A204.1 (cell line): Measurements from ENCODE around the gene TADA1.

ENCODE experiments used
- FAIRE-seq: peaks from 2 replicates; lab custom pipeline; 2012; peaks lifted over from hg19 to GRCh38; lab: Jason Lieb, UNC

Gene TADA1

DNA sequence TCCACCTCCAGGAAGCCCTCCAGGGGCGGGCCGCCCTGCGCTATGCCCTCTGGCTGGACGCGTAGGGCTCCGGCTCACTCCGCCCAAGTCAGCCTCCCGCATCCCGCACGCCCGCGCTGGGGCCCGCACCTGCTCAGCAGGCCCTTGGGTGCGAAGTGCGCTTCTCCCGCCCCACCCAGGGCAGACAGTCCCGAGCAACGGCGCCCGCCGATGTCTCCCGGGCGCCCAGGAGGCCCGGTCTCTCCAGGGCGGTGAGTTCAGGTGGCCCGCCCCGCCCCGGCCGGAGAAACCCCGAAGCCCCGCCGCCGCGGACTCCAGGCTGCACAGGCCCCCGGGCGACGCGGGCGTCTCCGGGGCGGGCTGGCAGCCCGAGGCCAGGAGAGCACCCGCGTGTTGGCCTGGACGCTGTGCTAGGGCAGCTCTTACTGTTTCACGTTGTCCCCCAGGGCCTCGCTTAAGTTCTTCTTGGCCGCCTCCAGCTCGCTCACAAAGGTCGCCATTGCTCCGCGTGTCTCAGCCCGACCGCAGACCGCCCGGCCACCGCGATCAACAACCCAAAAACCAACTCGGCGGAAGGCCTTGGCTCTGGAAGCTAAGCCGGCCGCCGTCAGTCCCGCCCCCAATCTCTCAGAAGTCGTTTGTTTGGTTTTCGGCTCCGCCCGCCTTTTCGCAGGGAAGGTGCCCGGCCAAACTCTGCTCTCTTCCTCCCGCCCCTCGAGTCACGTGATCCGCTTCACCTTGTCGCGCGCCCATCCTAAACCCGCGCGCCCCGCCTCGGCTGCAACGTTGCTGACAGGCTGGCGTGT is at the start of gene TADA1:
Gene TADA1, minus strand, starts transcription at position 531 of the 806 bp plus-strand sequence. Its CDS starts 31 bp downstream, at position 500.
- FAIRE-seq: peak; percentile 98

- no peak for FAIRE-seq
Measured at GRCh38 chr1:166924823-166925541, 48.9 kb upstream of the TADA1 start.

DNA sequence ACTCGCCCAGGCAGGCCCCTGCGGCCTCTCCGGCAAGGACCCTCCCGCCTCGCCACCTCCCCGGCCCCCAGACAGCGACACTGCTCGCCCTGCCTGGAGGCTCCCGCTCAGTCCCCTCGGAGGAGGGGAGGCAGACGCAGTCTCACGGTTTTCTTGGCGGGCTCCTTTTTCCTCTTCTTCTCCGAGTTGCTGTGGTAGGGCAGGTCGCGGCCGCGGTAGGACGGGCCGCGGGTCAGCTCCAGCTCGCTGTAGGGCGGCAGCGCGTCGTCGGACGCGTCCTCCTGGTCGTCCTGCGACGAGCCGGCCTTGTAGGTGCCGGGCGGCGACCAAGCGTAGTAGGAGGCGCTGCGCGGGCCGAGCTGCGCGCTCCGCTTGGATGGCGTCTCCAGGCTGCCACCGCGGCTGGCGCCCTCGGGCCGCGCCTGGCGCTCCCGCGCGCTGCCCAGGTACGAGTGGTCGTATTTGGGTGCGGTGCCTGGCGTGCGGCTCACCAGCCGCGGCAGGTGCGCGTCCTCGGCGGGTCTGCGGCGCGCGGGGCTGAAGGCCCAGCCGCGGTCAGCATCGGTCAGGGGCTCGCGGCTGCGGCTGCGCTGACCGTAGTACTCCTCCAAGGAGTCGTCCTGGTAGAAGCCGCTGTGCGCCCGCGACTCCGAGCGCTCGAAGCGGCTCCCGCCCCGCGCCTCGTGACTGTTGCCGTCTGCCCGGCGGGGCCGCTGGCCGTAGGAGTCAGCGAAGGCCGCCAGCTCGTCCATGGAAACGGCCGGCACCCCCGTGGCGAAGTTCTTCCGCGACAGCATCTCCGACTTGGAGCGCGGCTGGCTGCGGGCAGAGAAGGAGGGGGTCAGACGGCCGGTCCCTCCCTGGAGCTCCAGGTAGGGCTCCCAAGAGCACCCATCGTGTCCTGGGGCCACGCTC is 44.8 kb upstream of the TADA1 start:
- no peak for FAIRE-seq

DNA sequence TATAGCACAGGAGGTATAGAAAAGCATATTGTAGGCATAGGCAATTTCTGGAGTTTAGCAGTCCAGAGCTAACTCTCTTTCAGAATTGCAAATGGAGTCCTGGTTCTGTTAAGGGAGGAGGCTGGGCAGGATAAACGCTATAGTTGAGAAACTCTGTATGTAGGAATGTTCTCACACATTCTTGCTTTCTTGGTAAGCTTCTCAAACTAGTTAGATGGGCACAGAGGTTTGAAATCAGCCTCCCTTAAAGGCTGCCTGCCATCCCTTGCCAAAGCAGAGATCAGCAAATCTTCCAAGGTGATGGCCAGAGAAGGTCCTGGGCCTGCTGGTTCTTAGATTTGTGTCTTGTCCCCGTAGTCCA is 42.9 kb upstream of the TADA1 start:
- no peak for FAIRE-seq

DNA sequence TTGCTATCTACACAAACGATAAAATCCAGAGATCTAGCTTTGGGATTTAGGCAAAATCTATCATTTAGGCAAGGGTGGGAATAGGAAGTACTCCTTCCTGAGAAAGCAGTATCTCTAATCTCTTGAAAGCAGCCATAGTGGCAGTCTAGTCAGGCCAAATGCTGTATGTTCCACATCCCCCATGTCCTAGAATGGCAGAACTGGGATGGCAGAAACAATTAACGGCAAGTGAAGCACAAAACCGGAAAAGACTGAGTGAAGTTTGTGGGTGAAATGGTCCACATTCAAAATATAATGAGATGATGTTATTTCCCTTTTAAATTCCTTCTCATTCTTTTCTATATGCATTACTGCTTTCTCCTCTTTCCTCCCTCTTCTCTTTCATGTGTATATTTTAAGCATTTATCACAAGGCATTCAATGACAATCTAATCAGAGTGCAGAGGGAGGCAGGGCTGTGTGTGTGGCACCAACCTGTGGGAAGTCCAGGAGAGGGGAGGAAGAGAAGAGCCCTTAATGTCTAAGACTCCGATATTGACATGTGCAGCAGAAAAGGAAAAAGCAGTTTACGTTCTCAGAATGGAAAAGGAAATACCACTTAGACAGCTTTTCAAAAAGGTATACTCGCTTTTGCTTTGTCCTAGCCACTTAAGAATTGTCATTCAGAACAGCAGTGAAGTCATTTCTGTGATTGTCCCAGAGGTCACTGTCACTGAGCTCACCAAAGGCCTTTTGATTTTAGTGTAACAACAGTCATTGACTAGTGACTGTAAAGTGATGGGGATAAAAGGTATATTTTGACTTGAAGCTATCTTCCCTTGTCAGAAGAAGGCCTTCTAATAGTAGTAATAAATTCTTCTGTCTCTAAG is 42.3 kb upstream of the TADA1 start:
- no peak for FAIRE-seq

GRCh38 chr1:166915941-166916340 is 39.9 kb upstream of the TADA1 start:
- no peak for FAIRE-seq

DNA sequence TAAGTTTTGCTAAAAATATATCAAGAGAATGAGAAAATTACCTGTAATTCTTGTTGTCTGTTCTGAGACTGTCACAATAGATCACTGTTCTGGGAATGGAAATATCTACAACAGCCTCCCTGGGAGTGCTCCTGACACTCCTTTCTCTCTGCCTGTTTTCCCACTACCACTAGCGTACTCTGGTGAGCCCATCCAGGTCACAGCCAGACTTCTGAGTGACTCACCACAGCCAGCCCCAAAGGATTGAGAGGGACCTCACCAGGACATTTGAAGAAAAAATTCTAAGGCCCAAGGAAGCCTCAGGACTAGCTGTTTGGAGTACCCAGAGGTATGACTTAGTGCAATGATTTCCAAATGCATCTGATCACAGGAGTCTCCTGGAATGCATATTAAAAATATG is 39.0 kb upstream of the TADA1 start:
- FAIRE-seq: no peak

DNA sequence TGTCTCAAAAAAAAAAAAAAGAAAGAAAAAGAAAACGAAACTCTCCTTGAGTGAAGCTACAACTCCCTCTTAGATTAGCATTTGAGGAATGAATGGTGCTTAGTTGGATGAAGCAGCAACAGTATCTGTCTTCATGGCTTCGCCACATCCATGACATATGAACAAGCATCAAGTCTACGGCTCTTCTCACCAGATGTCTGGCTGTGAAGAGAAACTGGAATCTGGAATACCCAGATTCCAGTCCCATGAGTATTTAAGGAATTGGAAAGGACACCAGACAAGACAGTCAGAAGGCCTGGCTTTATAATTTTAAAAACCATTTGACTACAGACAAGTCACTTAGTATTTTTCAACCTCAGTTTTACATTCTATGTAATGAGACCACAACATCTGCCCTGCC is 38.0 kb upstream of the TADA1 start:
- no peak for FAIRE-seq

DNA sequence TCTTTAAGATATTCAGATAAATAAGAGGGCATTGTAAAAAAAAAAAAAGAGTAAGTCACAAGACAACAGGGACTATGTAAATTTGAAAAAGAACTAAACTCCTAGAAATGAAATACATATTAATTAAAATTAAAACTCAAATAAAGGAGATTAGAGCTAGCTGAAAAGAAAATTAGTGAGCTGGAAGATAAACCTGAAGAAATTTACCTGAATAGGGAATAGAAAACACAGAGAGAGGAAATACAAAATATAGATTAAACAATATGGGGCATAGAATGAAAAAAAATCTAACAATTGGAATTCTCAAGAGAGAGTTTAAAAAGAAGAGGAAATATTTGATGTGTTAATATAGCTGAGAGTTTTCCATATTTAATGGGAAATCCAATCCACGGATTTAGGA is 35.6 kb upstream of the TADA1 start:
- FAIRE-seq: no peak

DNA sequence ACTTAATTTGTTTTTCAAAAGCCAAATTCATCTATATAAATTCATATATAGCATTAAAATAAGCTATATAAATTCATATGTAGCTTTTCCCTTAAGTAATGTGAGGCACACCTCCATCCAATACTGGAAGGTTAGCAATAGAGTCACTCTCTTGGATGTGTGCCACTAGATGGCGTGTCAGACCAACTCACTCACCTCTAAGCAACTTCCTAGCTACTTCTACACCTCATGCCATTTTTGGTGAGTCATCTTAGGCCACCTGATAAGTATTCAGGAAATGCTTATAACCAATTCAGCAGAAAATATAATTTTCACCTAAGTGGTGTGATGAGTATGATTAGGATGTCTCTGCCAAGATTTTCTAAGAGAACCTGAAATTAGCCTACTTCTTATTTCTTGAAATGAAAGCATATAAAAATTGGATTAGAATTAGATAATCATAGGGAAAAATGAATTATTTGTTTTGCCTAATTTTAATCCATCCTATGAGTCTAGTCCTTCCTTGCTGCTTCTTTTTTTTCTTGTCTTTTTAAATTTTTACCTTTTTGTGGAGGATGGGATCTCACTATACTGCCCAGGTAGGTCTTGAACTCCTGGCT is 34.4 kb upstream of the TADA1 start:
- peak; percentile 92 for FAIRE-seq

DNA sequence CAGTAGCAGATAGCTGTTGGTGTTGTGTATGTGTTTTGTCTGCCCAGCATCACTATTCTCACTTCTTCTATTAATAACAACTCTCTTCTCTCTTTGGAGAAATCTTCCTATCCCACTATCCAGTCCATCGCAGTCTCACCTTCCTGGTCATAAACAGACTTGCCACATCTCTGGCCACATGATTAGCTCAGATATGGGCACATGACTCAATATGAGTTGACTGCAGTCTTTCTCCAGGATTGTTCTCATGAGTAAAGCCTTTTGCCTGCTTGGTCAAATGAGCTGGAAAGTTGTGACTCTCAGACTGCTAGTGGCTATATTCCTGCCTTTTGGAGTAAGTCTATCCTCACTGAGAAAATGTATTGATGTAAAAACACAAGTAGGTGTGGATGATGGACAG is 32.9 kb upstream of the TADA1 start:
- FAIRE-seq: no peak

GRCh38 chr1:166907763-166908162 is 31.7 kb upstream of the TADA1 start:
- FAIRE-seq: no peak

- FAIRE-seq: no peak
Measured at GRCh38 chr1:166907051-166907450, 31.0 kb upstream of the TADA1 start.

DNA sequence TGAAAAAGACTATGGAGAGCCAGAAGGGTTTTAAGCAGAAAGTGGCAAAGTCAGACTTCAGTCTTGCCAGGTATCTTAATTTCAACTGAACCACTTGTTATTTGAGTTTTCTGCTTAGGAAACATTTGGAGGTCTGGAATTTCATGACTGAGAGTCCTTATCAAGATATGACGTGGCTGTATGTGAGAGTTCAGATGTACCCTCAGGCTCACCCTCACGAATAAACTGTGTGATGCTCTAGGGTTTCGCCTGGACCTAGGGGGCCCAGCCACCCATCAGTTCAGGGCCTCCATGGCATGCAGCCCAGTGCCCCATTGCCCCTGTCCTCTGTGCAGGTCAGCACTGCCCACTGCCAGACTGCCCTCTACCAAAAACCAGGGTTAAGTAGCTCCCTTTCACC is 30.6 kb upstream of the TADA1 start:
- FAIRE-seq: no peak

GRCh38 chr1:166905900-166906299 is 29.8 kb upstream of the TADA1 start:
- no peak for FAIRE-seq

DNA sequence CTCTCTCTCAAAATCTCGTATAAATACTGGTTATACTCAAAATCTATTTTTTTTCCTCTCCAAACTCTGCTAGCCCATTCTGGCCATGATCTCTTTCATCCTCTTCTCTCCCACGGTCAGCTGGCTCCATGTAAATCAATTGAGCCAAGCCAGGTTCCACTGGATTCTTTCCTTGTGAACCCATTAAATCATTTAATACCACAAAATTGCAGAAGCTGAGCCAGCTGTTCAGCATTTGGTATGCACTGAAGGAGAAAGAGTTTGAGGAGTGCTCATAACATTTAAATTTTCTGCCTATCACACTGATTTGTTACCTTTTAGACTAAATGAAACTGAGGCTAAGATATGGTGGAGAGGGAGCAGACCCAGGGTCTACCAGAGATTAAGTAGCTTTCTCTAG is 29.1 kb upstream of the TADA1 start:
- FAIRE-seq: no peak

GRCh38 chr1:166903232-166903631 is 27.2 kb upstream of the TADA1 start:
- FAIRE-seq: no peak

GRCh38 chr1:166902279-166902678 is 26.2 kb upstream of the TADA1 start:
- no peak for FAIRE-seq

DNA sequence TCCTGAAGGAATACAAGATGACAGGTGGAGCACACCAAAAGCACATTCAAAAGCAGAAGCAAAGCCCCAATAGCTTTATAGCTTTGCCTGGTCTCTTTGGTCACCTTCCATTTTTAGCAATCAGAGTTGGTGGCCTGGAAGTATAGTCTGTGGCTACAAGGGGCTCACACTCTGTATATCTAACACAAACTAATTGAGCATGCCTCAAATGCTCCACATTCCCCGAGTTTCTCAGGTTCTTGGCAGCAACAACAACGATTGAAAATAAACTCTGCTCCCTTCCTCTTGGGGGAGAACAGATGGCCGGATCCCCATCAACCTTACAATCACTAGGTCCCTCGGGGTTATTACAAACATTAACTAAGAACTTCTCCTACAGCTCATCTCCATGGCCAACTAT is 24.9 kb upstream of the TADA1 start:
- no peak for FAIRE-seq

DNA sequence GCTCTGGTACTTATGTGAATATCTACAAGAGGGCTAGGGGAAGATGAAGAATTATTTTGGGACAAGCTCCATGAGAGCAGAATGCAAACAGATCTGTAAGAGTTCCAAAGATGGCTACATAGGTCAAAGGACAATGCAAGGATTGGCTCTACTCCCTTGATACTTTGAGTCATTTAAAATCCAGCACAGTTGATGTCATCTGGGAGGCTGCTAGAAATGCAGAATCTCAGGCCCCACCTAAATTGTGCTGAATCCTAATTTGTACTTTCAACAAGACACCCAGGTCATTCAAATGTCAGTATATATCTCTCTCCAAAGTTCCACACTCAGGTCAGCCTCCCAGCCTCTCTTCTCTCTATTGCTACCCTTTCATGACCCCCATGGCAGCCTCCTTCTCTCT is 23.7 kb upstream of the TADA1 start:
- FAIRE-seq: no peak

GRCh38 chr1:166895766-166896165 is 19.7 kb upstream of the TADA1 start:
- FAIRE-seq: no peak
